Glomerular visceral epithelial cell (primary cell): Measurements from ENCODE around the gene ACMSD.
"Not testable (repeated sequence)": the region's sequence is repeated elsewhere in the genome, so short reads cannot be mapped to it uniquely, and the experiment has no call there.

Source experiments
- DNase-seq: peaks from one replicate; pipeline ENCODE4 v3.0.0-alpha.2; 2016; ENCODE audit errors: extremely low spot score

ACMSD gene

GRCh38 chr2:134906726-134907125, 68.3 kb downstream of the ACMSD start:
- DNase-seq = no peak

- not testable (repeated sequence) for DNase-seq
These were observed 69.2 kb downstream of the ACMSD start for GRCh38 chr2:134907441-134908116.

- no peak for DNase-seq
These were observed 72.5 kb downstream of the ACMSD start for GRCh38 chr2:134910763-134911399.

GRCh38 chr2:134911400-134911785, 73.0 kb downstream of the ACMSD start:
- no peak for DNase-seq

GRCh38 chr2:134912361-134912760, 73.9 kb downstream of the ACMSD start:
- peak; percentile 37 for DNase-seq

GRCh38 chr2:134917360-134917865, 79.0 kb downstream of the ACMSD start:
- no peak for DNase-seq

GRCh38 chr2:134917888-134918525, 79.6 kb downstream of the ACMSD start:
- DNase-seq = no peak

- DNase-seq = peak; percentile 100
These were observed 80.3 kb downstream of the ACMSD start, which contains the start of gene CCNT2 for GRCh38 chr2:134918526-134919340. CCNT2 (plus strand) TSS chr2:134918822; CDS start chr2:134918855, 33 bp downstream.

- peak; percentile 47 for DNase-seq
These were observed 81.2 kb downstream of the ACMSD start for GRCh38 chr2:134919341-134920210.

GRCh38 chr2:134924912-134925311, 86.5 kb downstream of the ACMSD start:
- DNase-seq = no peak

- DNase-seq = no peak
These were observed 88.0 kb downstream of the ACMSD start for GRCh38 chr2:134926231-134926931.

- DNase-seq = peak; percentile 36
These were observed 88.8 kb downstream of the ACMSD start for GRCh38 chr2:134927195-134927594.

- DNase-seq = no peak
These were observed 94.6 kb downstream of the ACMSD start for GRCh38 chr2:134932864-134933526.

GRCh38 chr2:134933732-134934131, 95.3 kb downstream of the ACMSD start:
- DNase-seq = no peak

GRCh38 chr2:134934150-134934549, 95.7 kb downstream of the ACMSD start:
- no peak for DNase-seq

- DNase-seq = no peak
These were observed 96.2 kb downstream of the ACMSD start for GRCh38 chr2:134934641-134935040.

GRCh38 chr2:134936691-134937090, 98.3 kb downstream of the ACMSD start:
- DNase-seq = no peak

GRCh38 chr2:134943540-134943939, 105.1 kb downstream of the ACMSD start:
- DNase-seq = no peak

- no peak for DNase-seq
These were observed 106.6 kb downstream of the ACMSD start for GRCh38 chr2:134944975-134945374.

GRCh38 chr2:134946073-134946472, 107.7 kb downstream of the ACMSD start:
- no peak for DNase-seq
